ENCODE data around the gene XDH.

The XDH gene

GRCh38 chr2:31339696-31340095 is 74.8 kb downstream of the XDH start:
- Histone ChIP-seq H3K36me3 (ENCODE audit: control insufficient read depth, low read length) (no peaks in the 10 kb centered on the region), H3K9me3 (ENCODE audit: control insufficient read depth, insufficient read depth, low read length) (no peaks in the 10 kb centered on the region), H3K9me2 (replicated peaks; ENCODE audit: control insufficient read depth, low read length) (no peaks in the 10 kb centered on the region), H3K27me3 (ENCODE audit: control insufficient read depth, low read length) (no peaks in the 10 kb centered on the region; the same call in none of the 2 replicates), H3K79me2 (ENCODE audit: control insufficient read depth, low read length) (no peaks in the 10 kb centered on the region), H3K27ac (ENCODE audit: low read depth, low read length) (no peak overlapping the region), H3K4me2 (ENCODE audit: low read length) (no peak overlapping the region), H3K4me1 (ENCODE audit: control insufficient read depth, low read length) (no peaks in the 10 kb centered on the region), H4K20me1 (ENCODE audit: control insufficient read depth, insufficient read depth, low read depth, low read length) (no peaks in the 10 kb centered on the region), H3F3A (ENCODE audit: control insufficient read depth, insufficient read depth) (no peaks in the 10 kb centered on the region), H3K4me3 (ENCODE audit: low read length) (no peak overlapping the region)
- TF ChIP-seq, protein P1, sequence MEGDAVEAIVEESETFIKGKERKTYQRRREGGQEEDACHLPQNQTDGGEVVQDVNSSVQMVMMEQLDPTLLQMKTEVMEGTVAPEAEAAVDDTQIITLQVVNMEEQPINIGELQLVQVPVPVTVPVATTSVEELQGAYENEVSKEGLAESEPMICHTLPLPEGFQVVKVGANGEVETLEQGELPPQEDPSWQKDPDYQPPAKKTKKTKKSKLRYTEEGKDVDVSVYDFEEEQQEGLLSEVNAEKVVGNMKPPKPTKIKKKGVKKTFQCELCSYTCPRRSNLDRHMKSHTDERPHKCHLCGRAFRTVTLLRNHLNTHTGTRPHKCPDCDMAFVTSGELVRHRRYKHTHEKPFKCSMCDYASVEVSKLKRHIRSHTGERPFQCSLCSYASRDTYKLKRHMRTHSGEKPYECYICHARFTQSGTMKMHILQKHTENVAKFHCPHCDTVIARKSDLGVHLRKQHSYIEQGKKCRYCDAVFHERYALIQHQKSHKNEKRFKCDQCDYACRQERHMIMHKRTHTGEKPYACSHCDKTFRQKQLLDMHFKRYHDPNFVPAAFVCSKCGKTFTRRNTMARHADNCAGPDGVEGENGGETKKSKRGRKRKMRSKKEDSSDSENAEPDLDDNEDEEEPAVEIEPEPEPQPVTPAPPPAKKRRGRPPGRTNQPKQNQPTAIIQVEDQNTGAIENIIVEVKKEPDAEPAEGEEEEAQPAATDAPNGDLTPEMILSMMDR (IDR thresholded peaks at IDR 0.05; ENCODE audit: low read depth, low read length, poor library complexity, severe bottlenecking) = no peak
- TF ChIP-seq EZH2phosphoT487 (IDR thresholded peaks at IDR 0.05; ENCODE audit: borderline replicate concordance, low read length) = no peak

DNA sequence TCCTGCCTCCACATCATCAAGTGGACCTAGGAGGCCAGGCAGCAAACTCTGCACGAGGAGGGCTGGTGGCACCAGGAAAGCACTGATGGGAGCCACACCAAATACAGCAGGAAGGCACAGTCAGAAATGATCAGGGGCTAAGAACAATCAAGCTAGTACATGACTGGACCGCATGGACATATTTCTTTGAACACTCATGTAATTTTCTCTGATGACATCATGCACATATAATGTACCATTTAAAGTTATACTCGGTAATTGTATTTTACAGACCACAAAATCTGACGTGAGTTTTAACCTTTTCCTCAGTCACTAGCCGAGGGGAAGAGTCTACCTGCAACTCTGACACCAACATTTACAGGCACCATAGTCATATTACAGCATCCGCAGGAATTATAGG is 76.7 kb downstream of the XDH start:
- Histone ChIP-seq H3K27ac (ENCODE audit: low read depth, low read length) (no peak overlapping the region), H3K4me2 (ENCODE audit: low read length) (no peak overlapping the region), H3F3A (ENCODE audit: control insufficient read depth, insufficient read depth) (no peaks in the 10 kb centered on the region), H3K4me3 (ENCODE audit: low read length) (no peak overlapping the region), H3K9me2 (replicated peaks; ENCODE audit: control insufficient read depth, low read length) (no peaks in the 10 kb centered on the region), H4K20me1 (ENCODE audit: control insufficient read depth, insufficient read depth, low read depth, low read length) (no peaks in the 10 kb centered on the region), H3K27me3 (ENCODE audit: control insufficient read depth, low read length) (peaks cover 5% of the 10 kb centered on the region), H3K36me3 (ENCODE audit: control insufficient read depth, low read length) (no peaks in the 10 kb centered on the region), H3K4me1 (ENCODE audit: control insufficient read depth, low read length) (no peaks in the 10 kb centered on the region), H3K9me3 (ENCODE audit: control insufficient read depth, insufficient read depth, low read length) (no peaks in the 10 kb centered on the region), H3K79me2 (ENCODE audit: control insufficient read depth, low read length) (no peaks in the 10 kb centered on the region)
- TF ChIP-seq, protein P1 (IDR thresholded peaks at IDR 0.05; ENCODE audit: low read depth, low read length, poor library complexity, severe bottlenecking) = no peak
- no peak for TF ChIP-seq EZH2phosphoT487 (IDR thresholded peaks at IDR 0.05; ENCODE audit: borderline replicate concordance, low read length)

- H3K36me3 ChIP-seq (ENCODE audit: control insufficient read depth, low read length) = no peaks in the 10 kb centered on the region
- no peaks in the 10 kb centered on the region for H4K20me1 ChIP-seq (ENCODE audit: control insufficient read depth, insufficient read depth, low read depth, low read length)
- no peak overlapping the region for H3K27ac ChIP-seq (ENCODE audit: low read depth, low read length)
- peaks cover 5% of the 10 kb centered on the region for H3K27me3 ChIP-seq (ENCODE audit: control insufficient read depth, low read length)
- no peaks in the 10 kb centered on the region for H3F3A ChIP-seq (ENCODE audit: control insufficient read depth, insufficient read depth)
- H3K79me2 ChIP-seq (ENCODE audit: control insufficient read depth, low read length) = no peaks in the 10 kb centered on the region
- no peaks in the 10 kb centered on the region for H3K4me1 ChIP-seq (ENCODE audit: control insufficient read depth, low read length)
- H3K9me3 ChIP-seq (ENCODE audit: control insufficient read depth, insufficient read depth, low read length) = no peaks in the 10 kb centered on the region
- no peak overlapping the region for H3K4me3 ChIP-seq (ENCODE audit: low read length)
- TF ChIP-seq, protein P1 (IDR thresholded peaks at IDR 0.05; ENCODE audit: low read depth, low read length, poor library complexity, severe bottlenecking) = no peak
- no peak for TF ChIP-seq EZH2phosphoT487 (IDR thresholded peaks at IDR 0.05; ENCODE audit: borderline replicate concordance, low read length)
- no peaks in the 10 kb centered on the region for H3K9me2 ChIP-seq (replicated peaks; ENCODE audit: control insufficient read depth, low read length)
- H3K4me2 ChIP-seq (ENCODE audit: low read length) = no peak overlapping the region
These were observed 77.3 kb downstream of the XDH start for GRCh38 chr2:31337197-31337596.

Measured in DOHH2 (cell line).